Type B pancreatic cell (in vitro differentiated cells): ENCODE results near the gene ZSWIM7. TPM values are rescaled to one million over a fixed set of nuclear protein-coding genes. Genes with fewer than 3 reads are reported as not detected.

Source experiments
- DNase-seq: peaks from one replicate; pipeline ENCODE4 v3.0.0; 2021; ENCODE audit warnings: mixed read lengths; ENCODE audit not compliant: unreplicated experiment; ENCODE audit errors: extremely low spot score
- H3K27ac Mint-ChIP-seq: 2 replicates; pipeline ENCODE4 v1.8.0; 2021; ENCODE audit warnings: mild to moderate bottlenecking, mixed read lengths
- H3K27me3 Mint-ChIP-seq: 2 replicates; pipeline ENCODE4 v1.8.0; 2021; ENCODE audit warnings: mixed read lengths
- H3K36me3 Mint-ChIP-seq: 2 replicates; pipeline ENCODE4 v1.8.0; 2021; ENCODE audit warnings: mixed read lengths
- H3K4me1 Mint-ChIP-seq: one replicate; pipeline ENCODE4 v1.8.0; 2021; ENCODE audit warnings: mixed read lengths; ENCODE audit not compliant: unreplicated experiment
- H3K4me3 Mint-ChIP-seq: 2 replicates; pipeline ENCODE4 v1.8.0; 2021; ENCODE audit warnings: mild to moderate bottlenecking, mixed read lengths
- H3K9me3 Mint-ChIP-seq: 2 replicates; pipeline ENCODE4 v1.8.0; 2021; ENCODE audit warnings: mixed read lengths
- total RNA-seq: library from RNA; stranded (reverse); gene quantifications from 2 replicates; pipeline ENCODE4 v1.2.1, GENCODE V29; 2021; ENCODE audit warnings: low replicate concordance
- TF ChIP-seq, protein P1 (sequence below): fragments of 200-600 bp; sonication (generic); conservative IDR thresholded peaks from 2 replicates; pipeline ENCODE4 v1.5.0; 2021; ENCODE audit warnings: antibody characterized with exemption, mild to moderate bottlenecking

Gene ZSWIM7
- total RNA-seq, 1 donor from 2014 or later = 26.4 TPM

- H3K36me3 Mint-ChIP-seq = no peaks in the 10 kb centered on the region
- no peak overlapping the region for H3K4me3 Mint-ChIP-seq
- H3K27ac Mint-ChIP-seq = no peak overlapping the region
- H3K9me3 Mint-ChIP-seq = no peaks in the 10 kb centered on the region
- TF ChIP-seq, protein P1, sequence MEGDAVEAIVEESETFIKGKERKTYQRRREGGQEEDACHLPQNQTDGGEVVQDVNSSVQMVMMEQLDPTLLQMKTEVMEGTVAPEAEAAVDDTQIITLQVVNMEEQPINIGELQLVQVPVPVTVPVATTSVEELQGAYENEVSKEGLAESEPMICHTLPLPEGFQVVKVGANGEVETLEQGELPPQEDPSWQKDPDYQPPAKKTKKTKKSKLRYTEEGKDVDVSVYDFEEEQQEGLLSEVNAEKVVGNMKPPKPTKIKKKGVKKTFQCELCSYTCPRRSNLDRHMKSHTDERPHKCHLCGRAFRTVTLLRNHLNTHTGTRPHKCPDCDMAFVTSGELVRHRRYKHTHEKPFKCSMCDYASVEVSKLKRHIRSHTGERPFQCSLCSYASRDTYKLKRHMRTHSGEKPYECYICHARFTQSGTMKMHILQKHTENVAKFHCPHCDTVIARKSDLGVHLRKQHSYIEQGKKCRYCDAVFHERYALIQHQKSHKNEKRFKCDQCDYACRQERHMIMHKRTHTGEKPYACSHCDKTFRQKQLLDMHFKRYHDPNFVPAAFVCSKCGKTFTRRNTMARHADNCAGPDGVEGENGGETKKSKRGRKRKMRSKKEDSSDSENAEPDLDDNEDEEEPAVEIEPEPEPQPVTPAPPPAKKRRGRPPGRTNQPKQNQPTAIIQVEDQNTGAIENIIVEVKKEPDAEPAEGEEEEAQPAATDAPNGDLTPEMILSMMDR = no peak
- no peak for DNase-seq
- peaks cover 17% of the 10 kb centered on the region for H3K4me1 Mint-ChIP-seq
- H3K27me3 Mint-ChIP-seq = no peaks in the 10 kb centered on the region
Measured at GRCh38 chr17:15955793-15956541, 43.5 kb downstream of the ZSWIM7 start.

DNA sequence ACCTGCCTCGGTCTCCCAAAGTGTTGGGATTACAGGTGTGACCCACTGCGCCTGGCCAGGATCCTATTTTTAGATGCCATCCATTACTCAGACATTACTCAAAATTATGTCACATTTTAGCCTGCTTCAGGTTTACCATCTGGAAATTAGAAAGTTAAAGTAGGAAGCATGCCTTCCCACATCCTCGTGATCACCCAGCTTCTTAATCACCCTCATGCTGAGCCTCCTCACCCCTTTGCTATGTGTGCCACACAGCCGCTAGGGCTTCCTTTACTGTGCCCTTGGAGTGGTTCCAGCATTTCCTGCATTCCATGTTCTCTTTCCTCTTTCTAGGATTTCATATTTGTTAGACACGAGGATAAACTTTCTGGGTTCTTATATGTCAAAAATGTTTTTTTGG, 45.3 kb downstream of the ZSWIM7 start:
- Mint-ChIP-seq H3K9me3 (no peaks in the 10 kb centered on the region), H3K36me3 (no peaks in the 10 kb centered on the region), H3K4me1 (peaks cover 17% of the 10 kb centered on the region), H3K27ac (no peak overlapping the region), H3K27me3 (no peaks in the 10 kb centered on the region), H3K4me3 (no peak overlapping the region)
- no peak for DNase-seq
- TF ChIP-seq, protein P1 = no peak

DNA sequence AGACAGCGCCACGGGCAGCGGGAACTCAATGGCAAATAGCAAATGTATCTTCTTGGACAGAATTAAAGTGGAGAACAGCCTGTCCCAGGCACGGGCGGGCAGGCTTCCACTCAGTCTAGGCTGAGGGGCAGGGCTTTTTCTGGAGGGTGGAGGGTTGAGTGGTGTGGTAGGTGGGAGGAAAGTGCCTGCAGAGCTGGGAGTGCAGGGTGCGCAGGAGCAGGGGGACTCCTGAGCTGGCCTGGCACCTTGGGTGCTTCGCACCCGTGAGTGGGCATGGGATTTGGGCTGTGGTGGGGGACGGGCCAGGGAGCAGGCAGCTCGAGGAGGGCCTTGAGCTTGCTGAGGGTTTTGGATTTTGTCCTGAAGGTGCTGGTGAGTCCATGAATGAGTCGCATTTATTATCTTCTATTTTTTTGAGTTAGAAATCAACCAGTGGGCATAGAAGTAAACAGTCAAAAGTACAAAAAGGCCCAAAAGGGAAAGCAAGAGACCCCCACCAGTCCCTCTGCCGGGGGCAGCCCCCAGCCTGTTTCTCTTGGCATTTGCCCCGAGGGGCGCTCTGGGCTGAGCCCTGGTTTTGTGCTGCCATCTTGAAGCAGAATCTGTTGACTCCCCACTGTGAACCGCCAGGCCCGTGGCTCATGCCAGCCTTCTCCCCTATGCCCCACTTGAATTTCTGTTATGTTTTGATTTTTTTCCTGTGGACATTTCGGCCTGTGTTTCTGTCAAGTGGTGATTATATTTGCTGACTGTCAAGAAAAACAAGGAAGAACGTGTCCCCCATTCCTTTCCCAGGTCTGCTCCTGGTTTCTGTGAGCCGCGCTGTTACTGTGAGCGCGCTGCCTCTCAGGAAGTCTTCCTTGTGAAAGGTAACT, 46.4 kb downstream of the ZSWIM7 start:
- TF ChIP-seq, protein P1 = no peak
- no peak for DNase-seq
- Mint-ChIP-seq H3K36me3 (no peaks in the 10 kb centered on the region), H3K4me1 (peaks cover 6% of the 10 kb centered on the region), H3K9me3 (no peaks in the 10 kb centered on the region), H3K27ac (no peak overlapping the region), H3K27me3 (no peaks in the 10 kb centered on the region), H3K4me3 (no peak overlapping the region)

- H3K4me1 Mint-ChIP-seq = peaks cover 4% of the 10 kb centered on the region
- no peak overlapping the region for H3K27ac Mint-ChIP-seq
Measured at GRCh38 chr17:15952048-15952532, 47.4 kb downstream of the ZSWIM7 start.

GRCh38 chr17:15951368-15952047, 48.0 kb downstream of the ZSWIM7 start:
- H3K9me3 Mint-ChIP-seq = no peaks in the 10 kb centered on the region
- H3K36me3 Mint-ChIP-seq = no peaks in the 10 kb centered on the region
- no peak overlapping the region for H3K27ac Mint-ChIP-seq
- peaks cover 5% of the 10 kb centered on the region for H3K4me1 Mint-ChIP-seq
- H3K27me3 Mint-ChIP-seq = peaks cover 9% of the 10 kb centered on the region
- DNase-seq = no peak
- H3K4me3 Mint-ChIP-seq = no peak overlapping the region
- TF ChIP-seq, protein P1 = no peak

More at GRCh38 chr17:15952048-15952532, 47.4 kb downstream of the ZSWIM7 start:
- TF ChIP-seq, protein P1 = no peak
- no peaks in the 10 kb centered on the region for H3K36me3 Mint-ChIP-seq
- H3K9me3 Mint-ChIP-seq = no peaks in the 10 kb centered on the region
- DNase-seq = no peak
- H3K27me3 Mint-ChIP-seq = peaks cover 4% of the 10 kb centered on the region
- no peak overlapping the region for H3K4me3 Mint-ChIP-seq
